Measurements from ENCODE around the gene TNFSF13.

Gene TNFSF13

DNA sequence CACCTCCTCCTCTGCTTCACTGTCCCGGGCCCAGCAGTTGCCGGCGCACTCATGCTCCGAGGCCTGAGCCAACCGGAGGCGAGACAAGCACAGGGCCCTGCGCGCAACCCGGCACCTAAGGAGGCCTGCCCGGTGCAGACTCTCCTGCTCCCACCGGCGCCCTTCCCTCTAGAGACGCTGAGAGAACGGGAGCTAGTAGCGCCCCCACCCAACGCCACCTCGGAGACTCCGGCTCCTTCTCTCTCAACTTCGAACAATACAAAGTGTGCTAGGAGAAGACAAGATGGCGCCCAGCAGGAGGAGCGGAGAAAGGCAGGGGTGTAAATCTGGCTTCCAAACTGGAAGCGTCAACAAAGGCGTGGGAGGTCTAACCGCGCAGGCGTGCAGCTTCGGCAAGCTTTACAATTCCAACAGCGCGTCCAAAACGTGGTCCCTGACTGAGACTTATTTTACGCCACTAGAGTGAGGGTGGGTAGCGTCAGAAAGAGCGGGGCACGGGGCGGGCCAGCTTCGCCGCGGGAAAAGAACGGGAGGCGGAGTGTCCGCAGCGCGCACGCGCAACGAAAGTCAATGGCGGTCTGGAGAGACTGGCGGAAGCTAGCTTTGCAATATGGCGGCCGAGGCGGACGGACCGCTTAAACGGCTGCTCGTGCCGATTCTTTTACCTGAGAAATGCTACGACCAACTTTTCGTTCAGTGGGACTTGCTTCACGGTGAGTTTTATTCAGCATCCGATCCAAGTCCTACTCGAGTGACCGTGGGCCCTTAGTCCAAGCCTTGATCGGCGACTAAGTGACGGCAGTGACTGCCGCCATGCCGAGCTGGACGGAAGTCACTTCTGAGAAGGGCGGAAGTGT is 24.9 kb downstream of the TNFSF13 start, which contains the start of gene MPDU1:
TSS of gene MPDU1 (plus strand) at position 600 of the 857 bp plus-strand sequence. CDS start at position 611, 11 bp downstream.
- Histone ChIP-seq H2AFZ (ENCODE audit: low read length) (peak within 1 kb of the TSS; percentile 86), H3K4me1 (ENCODE audit: control insufficient read depth in 2 of 2, insufficient read depth in 1 of 2, low read depth in 1 of 2, low read length in 2 of 2) (peaks cover 13 to 17% of the 10 kb centered on the region in 2 donors), H2BK120ac (ENCODE audit: low read depth, low read length) (peak within 1 kb of the TSS; percentile 99), H3K23ac (ENCODE audit: low read depth, low read length, poor library complexity) (peak within 1 kb of the TSS; percentile 92), H3K36me3 (replicated peaks in 1 of 2; ENCODE audit: control insufficient read depth in 2 of 2, insufficient read depth in 2 of 2, low read length in 2 of 2) (peaks cover 34 to 70% of the 10 kb centered on the region in 2 donors), H4K8ac (ENCODE audit: low read depth, low read length) (peak within 1 kb of the TSS; percentile 99), H2BK5ac (ENCODE audit: low read length) (peak within 1 kb of the TSS; percentile 100), H3K79me1 (ENCODE audit: low read depth, low read length) (peaks cover 13% of the 10 kb centered on the region), H3K27me3 (ENCODE audit: control insufficient read depth in 3 of 3, insufficient read depth in 3 of 3, low read depth in 1 of 3, low read length in 3 of 3) (no peaks in the 10 kb centered on the region), H3K27ac (replicated peaks; ENCODE audit: low read length) (peak within 1 kb of the TSS; percentile 98), H3K9ac (ENCODE audit: low read depth, low read length, poor library complexity) (peak within 1 kb of the TSS; percentile 90), H3K4me3 (ENCODE audit: low read length in 2 of 2) (peak within 1 kb of the TSS; percentile 58 to 86), H3K9me3 (replicated peaks in 1 of 2; ENCODE audit: control insufficient read depth in 2 of 2, insufficient read depth in 1 of 2, low read depth in 1 of 2, low read length in 2 of 2) (no peaks in the 10 kb centered on the region), H3K4me2 (ENCODE audit: insufficient read depth, low read length, poor library complexity, severe bottlenecking) (peak within 1 kb of the TSS; percentile 69), H2BK12ac (ENCODE audit: low read length) (peak within 1 kb of the TSS; percentile 98), H3K4ac (ENCODE audit: low read length) (peak within 1 kb of the TSS; percentile 94), H3K14ac (ENCODE audit: low read length) (peak within 1 kb of the TSS; percentile 59), H3K18ac (ENCODE audit: low read length) (peak within 1 kb of the TSS; percentile 100), H2BK15ac (ENCODE audit: low read length) (peak within 1 kb of the TSS; percentile 100), H2AK5ac (ENCODE audit: low read depth, low read length) (peak within 1 kb of the TSS; percentile 100), H4K91ac (ENCODE audit: low read depth, low read length, poor library complexity) (peak within 1 kb of the TSS; percentile 100)
- WGBS, 2 donors (ENCODE audit: extremely low coverage in 2 of 2, insufficient read length in 2 of 2, insufficient replicate concordance in 1 of 2), result no CpG with 5 or more reads among the region's 69 CpGs
- peak; percentile 96 for DNase-seq (ENCODE audit: low spot score)

DNA sequence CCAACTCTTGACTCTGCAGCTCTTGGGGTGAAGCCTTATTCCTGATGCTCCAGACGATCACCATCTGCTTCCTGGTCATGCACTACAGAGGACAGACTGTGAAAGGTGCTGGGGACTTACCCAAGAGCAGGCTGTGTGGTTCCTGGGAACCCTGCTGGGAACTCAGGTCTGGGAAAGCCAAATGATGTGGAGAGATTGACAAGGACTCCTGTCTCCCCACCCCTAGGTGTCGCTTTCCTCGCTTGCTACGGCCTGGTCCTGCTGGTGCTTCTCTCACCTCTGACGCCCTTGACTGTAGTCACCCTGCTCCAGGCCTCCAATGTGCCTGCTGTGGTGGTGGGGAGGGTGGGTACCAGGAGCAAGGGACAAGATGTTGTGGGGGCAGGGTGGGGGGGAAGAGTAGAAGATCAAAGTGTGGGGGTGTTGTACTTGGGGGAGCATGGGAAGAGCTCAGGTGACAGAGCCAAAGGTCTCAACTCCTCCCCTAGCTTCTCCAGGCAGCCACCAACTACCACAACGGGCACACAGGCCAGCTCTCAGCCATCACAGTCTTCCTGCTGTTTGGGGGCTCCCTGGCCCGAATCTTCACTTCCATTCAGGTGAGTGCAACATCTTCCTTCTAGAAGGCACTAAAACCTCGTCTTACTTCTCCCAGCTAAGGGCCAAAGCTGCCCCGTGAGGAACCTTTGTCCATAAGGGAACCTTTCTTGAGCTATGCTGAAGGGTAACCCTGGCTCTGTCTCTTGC is 28.3 kb downstream of the TNFSF13 start:
- Histone ChIP-seq H3K23ac (ENCODE audit: low read depth, low read length, poor library complexity) (no peak overlapping the region), H3K4me1 (ENCODE audit: control insufficient read depth in 2 of 2, insufficient read depth in 1 of 2, low read depth in 1 of 2, low read length in 2 of 2) (peaks cover 24 to 41% of the 10 kb centered on the region in 2 donors), H2BK120ac (ENCODE audit: low read depth, low read length) (no peak overlapping the region), H4K8ac (ENCODE audit: low read depth, low read length) (no peak overlapping the region), H4K91ac (ENCODE audit: low read depth, low read length, poor library complexity) (no peak overlapping the region), H3K27me3 (ENCODE audit: control insufficient read depth in 3 of 3, insufficient read depth in 3 of 3, low read depth in 1 of 3, low read length in 3 of 3) (no peaks in the 10 kb centered on the region), H2BK12ac (ENCODE audit: low read length) (no peak overlapping the region), H2AFZ (ENCODE audit: low read length) (no peak overlapping the region), H3K14ac (ENCODE audit: low read length) (no peak overlapping the region), H3K9me3 (replicated peaks in 1 of 2; ENCODE audit: control insufficient read depth in 2 of 2, insufficient read depth in 1 of 2, low read depth in 1 of 2, low read length in 2 of 2) (no peaks in the 10 kb centered on the region), H2BK5ac (ENCODE audit: low read length) (no peak overlapping the region), H2AK5ac (ENCODE audit: low read depth, low read length) (no peak overlapping the region), H3K9ac (ENCODE audit: low read depth, low read length, poor library complexity) (no peak overlapping the region), H3K4ac (ENCODE audit: low read length) (no peak overlapping the region), H3K4me3 (ENCODE audit: low read length in 2 of 2) (no peak overlapping the region), H3K18ac (ENCODE audit: low read length) (no peak overlapping the region), H3K27ac (replicated peaks; ENCODE audit: low read length) (no peak overlapping the region), H3K79me1 (ENCODE audit: low read depth, low read length) (peaks cover 13% of the 10 kb centered on the region), H3K36me3 (replicated peaks in 1 of 2; ENCODE audit: control insufficient read depth in 2 of 2, insufficient read depth in 2 of 2, low read length in 2 of 2) (peaks cover 28 to 73% of the 10 kb centered on the region in 2 donors), H2BK15ac (ENCODE audit: low read length) (no peak overlapping the region), H3K4me2 (ENCODE audit: insufficient read depth, low read length, poor library complexity, severe bottlenecking) (no peak overlapping the region)
- no peak for DNase-seq (ENCODE audit: low spot score)
- WGBS, 2 donors (ENCODE audit: extremely low coverage in 2 of 2, insufficient read length in 2 of 2, insufficient replicate concordance in 1 of 2), result no CpG with 5 or more reads among the region's 9 CpGs

DNA sequence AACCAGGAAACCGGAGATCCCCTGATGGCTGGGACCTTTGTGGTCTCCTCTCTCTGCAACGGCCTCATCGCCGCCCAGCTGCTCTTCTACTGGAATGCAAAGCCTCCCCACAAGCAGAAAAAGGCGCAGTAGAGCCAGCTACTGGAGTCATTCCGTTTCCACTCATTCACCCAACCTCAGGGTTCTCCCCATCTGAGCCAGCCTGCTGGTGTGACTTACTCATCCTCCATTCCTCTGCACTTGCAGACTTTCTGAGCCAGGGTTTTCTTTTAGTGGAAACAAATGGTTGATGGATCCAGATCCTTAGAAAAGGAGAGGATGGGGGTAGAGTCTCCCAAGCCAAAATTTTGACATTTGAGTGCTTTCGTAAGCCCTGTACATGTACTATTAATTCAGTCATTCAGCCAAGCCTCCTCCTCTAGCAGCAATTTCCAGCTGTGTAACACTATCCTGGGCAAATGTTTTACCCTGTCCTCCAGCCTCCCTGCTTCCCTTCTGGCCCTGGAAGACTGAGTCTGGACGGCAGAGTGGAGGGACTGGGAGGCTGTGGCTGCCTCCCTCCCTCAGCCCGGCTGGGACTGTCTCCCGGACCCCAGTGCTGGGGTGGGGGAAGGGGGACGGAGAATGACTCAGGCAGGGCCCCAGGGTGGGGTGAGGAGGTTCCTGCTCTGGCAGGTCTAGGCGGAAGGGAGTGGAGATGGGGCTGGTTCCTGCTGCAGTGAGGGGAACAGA is 29.0 kb downstream of the TNFSF13 start:
- DNase-seq (ENCODE audit: low spot score), result no peak
- H2AFZ ChIP-seq (ENCODE audit: low read length), result no peak overlapping the region
- H3K18ac ChIP-seq (ENCODE audit: low read length), result no peak overlapping the region
- no peak overlapping the region for H2AK5ac ChIP-seq (ENCODE audit: low read depth, low read length)
- no peaks in the 10 kb centered on the region for H3K9me3 ChIP-seq (replicated peaks in 1 of 2; ENCODE audit: control insufficient read depth in 2 of 2, insufficient read depth in 1 of 2, low read depth in 1 of 2, low read length in 2 of 2)
- H2BK12ac ChIP-seq (ENCODE audit: low read length), result no peak overlapping the region
- no CpG with 5 or more reads among the region's 12 CpGs for WGBS, 2 donors (ENCODE audit: extremely low coverage in 2 of 2, insufficient read length in 2 of 2, insufficient replicate concordance in 1 of 2)
- no peak overlapping the region for H2BK15ac ChIP-seq (ENCODE audit: low read length)
- peak overlapping the region; percentile 45 for H3K9ac ChIP-seq (ENCODE audit: low read depth, low read length, poor library complexity)
- H3K27ac ChIP-seq (replicated peaks; ENCODE audit: low read length), result no peak overlapping the region
- H4K91ac ChIP-seq (ENCODE audit: low read depth, low read length, poor library complexity), result no peak overlapping the region
- no peak overlapping the region for H3K4me2 ChIP-seq (ENCODE audit: insufficient read depth, low read length, poor library complexity, severe bottlenecking)
- no peak overlapping the region for H2BK5ac ChIP-seq (ENCODE audit: low read length)
- peaks cover 33 to 73% of the 10 kb centered on the region in 2 donors for H3K36me3 ChIP-seq (replicated peaks in 1 of 2; ENCODE audit: control insufficient read depth in 2 of 2, insufficient read depth in 2 of 2, low read length in 2 of 2)
- H3K23ac ChIP-seq (ENCODE audit: low read depth, low read length, poor library complexity), result no peak overlapping the region
- H2BK120ac ChIP-seq (ENCODE audit: low read depth, low read length), result no peak overlapping the region
- H3K14ac ChIP-seq (ENCODE audit: low read length), result no peak overlapping the region
- H4K8ac ChIP-seq (ENCODE audit: low read depth, low read length), result no peak overlapping the region
- no peak overlapping the region for H3K4me3 ChIP-seq (ENCODE audit: low read length in 2 of 2)
- no peaks in the 10 kb centered on the region for H3K27me3 ChIP-seq (ENCODE audit: control insufficient read depth in 3 of 3, insufficient read depth in 3 of 3, low read depth in 1 of 3, low read length in 3 of 3)
- H3K79me1 ChIP-seq (ENCODE audit: low read depth, low read length), result peaks cover 7% of the 10 kb centered on the region
- no peak overlapping the region for H3K4ac ChIP-seq (ENCODE audit: low read length)
- peaks cover 22 to 43% of the 10 kb centered on the region in 2 donors for H3K4me1 ChIP-seq (ENCODE audit: control insufficient read depth in 2 of 2, insufficient read depth in 1 of 2, low read depth in 1 of 2, low read length in 2 of 2)
